HG02885 (cell line): ENCODE results near the gene PUM2.
A peak's percentile ranks its signal among the peaks of the same experiment; 100 is the strongest.
"Not testable (repeated sequence)": the region's sequence is repeated elsewhere in the genome, so short reads cannot be mapped to it uniquely, and the experiment has no call there.

Experiments
- ATAC-seq: cut with Tn5 transposase; IDR thresholded peaks from one replicate; pipeline ENCODE4 v1.9.1; 2021; ENCODE audit warnings: mild to moderate bottlenecking; ENCODE audit not compliant: unreplicated experiment, poor library complexity

PUM2 gene

DNA sequence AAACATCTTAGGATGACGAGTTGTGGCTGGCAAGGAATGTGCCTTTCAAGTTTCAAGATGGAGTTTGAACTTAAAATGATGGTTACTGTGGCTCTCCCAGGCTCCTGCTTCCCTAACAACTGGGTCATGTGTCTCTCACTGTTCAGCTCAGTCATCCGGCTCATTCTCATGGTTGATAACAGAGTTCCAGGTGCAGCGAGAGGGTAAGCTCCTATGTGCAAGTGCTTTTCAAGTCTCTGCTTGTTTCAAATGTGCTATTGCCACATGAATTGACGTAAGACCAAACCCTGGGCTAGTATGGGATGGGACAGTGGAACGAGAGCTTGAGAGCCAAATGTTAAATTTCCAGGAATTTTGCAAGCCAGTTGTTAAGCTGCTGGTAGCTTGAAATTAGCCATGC is 19.5 kb upstream of the PUM2 start:
- ATAC-seq = no peak

DNA sequence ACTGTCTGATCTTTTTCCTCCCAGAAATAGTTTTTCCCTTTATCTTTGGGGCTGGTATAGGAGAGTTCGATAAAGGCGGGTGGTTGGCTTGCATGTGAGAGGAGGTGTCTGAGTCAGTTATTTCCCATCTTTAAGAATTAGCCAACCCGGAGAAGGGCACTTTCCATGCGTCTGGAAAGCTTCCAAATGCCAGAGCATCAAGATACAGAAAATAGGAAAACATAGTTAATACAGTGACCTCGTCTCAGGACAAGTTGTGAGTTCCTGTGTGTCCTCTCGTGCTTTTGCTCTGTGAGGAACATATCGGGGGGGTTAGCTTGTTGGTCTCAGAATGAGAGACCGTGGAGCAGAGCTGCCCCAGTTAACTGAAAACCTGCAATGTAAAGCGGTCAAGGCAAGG is 18.7 kb upstream of the PUM2 start:
- ATAC-seq = no peak

DNA sequence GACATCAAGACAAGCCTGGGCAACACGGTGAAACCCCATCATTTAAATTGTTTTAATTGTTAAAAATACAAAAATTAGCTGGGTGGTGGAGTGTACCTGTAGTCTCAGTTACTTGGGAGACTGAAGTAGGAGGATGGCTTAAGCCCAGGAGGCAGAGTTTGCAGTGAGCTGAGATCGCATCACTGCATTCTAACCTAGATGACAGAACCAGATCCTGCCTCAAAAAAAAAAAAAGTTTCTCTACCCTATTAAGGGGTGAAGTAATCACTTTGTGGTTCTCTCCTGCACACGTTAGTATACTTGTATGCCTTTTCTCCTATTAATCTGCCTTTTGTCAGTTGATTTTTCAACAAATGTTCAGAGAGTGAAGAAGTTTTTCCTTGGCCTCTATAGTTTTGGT is 18.1 kb upstream of the PUM2 start:
- ATAC-seq = no peak

DNA sequence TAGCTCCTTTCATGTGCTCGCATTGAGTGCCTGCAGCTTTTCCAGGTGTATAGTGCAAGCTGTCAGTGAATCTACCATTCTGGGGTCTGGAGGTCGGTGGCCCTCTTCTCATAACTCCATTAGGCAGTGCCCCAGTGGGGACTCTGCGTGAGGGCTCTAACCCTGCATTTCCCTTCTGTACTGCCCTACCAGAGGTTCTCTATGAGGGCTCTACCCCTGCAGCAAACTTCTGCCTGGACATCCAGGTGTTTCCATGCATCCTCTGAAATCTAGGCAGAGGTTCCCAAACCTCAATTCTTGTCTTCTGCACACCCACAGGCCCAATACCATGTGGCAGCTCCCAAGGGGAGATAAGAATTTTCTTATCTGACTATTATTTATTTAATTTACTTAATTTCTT is 17.3 kb upstream of the PUM2 start:
- ATAC-seq = not testable (repeated sequence)

DNA sequence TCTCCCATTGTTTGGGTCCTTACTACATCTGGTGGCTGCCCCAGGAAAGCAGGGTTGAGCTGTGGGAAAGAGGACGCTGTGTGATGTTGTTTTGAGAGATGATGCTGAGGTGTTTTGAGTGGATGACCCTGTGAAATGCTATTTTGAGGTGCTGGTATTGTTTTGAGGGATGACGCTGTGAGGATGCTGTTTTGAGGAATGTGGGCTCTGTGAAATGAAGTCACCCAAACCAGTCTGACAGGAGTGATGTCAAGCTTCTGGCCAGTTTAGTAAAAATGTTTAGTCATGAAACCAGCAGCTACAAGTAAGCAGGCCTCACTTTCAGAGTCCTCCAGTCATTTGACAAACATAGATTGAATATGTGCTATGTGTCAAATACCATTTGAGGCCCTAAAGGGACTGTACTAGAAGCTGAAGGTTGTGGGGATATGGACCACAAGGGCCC is 16.1 kb upstream of the PUM2 start:
- ATAC-seq = no peak

DNA sequence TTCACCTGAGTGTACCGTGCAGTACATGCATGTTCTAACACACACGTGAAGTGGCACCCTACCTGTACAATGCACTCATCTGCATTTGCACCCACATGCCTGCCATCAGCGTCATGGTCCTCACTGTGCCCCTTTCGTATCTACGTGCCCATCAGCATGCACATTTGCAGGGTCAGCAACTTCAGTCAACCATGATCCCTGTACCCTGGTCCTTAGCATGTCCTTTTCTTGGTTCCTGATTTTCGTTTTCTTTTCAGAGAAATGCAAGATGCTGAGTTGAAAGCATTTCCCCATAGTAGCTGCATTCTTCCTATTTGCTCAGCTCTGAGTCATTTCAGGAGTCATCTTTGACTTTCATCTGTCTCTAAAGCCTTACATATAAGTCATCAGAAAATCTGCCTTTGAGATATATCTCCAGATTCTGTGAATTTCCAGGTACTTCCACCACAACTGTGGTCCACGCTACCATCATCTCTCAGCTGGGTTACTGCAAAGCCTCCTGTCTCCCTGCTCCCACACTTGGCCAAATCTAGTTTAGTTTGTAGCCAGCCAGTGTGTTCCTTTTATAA is 14.7 kb upstream of the PUM2 start:
- peak; percentile 94 for ATAC-seq

DNA sequence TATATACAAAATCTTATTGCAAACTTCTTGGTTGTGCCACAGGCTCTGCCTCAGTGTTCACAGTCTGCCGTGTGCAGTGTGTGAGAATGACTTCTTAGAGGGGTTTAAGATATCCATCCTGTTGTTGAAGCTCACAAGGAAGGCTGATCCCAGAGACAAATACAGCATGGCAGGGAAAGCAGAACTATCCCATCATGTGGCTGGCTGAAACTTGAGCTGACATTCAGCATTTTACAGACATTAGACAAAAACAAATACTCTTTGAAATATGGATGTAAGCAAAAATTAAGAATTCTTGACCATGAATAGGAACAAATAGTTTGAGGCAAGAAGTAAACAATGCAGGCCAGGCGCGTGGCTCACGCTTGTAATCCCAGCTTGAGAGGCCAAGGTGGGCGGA is 12.9 kb upstream of the PUM2 start:
- ATAC-seq = no peak

DNA sequence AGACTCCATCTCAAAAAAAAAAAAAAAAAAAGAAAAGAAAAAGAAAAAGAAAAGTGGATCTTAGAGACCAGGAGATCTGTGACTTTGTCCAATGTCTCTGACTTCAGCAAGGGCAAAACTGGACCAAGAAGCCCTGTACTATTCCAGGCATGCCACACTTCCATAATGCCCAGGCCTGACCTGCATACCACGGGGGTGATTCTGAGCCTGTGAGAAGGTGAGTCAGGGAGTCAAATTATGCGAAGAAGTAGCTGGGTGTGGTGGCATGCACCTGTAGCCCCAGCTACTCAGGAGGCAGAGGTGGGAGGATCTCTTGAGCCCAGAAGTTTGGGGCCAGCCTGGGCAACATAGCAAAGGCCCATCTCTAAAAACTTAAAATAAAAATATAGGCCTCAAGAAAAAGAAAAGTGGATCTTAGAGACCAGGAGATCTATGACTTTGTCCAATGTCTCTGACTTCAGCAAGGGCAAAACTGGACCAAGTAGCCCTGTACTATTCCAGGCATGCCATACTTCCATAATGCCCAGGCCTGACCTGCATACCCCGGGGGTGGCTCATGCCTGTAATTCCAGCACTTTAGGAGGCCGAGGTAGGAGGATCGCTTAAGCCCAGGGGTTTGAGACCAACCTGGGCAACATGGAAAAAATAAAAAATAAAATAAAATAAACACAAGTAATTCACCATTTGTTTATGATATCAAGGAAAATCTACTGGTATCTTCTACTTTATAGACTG is 12.2 kb upstream of the PUM2 start:
- no peak for ATAC-seq

DNA sequence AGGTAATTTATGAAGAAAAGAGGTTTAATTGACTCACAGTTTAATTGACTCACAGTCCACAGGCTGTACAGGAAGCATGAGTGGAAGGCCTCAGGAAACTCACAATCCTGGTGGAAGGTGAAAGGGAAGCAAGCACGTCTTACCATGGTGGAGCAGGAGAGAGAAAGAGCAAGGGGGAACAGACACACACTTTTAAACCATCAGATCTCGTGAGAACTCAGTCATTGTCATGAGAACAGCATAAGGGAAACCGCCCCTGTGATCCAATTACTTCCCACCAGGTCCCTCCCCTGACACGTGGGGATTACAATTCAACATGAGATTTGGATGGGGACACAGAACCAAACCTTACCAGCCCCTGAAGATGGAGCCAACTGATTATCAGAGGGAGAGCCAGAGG is 11.2 kb upstream of the PUM2 start:
- no peak for ATAC-seq

DNA sequence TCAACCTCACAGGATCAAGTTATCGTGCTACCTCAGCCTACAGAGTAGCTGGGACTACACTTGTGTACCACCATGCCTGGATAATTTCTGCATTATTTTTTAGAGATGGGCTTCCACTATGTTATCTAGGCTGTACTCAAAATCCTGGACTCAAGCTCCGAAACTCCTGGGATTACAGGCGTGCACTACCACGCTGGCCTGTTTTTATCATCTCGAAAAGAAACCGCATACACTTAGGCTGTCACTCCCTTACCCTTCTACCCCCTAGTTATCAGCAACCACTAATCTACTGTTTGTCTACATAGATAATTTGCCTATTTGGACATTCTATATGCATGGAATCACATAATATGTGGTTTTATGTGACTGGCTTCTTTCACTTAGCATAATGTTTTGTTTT is 8.5 kb upstream of the PUM2 start:
- no peak for ATAC-seq

DNA sequence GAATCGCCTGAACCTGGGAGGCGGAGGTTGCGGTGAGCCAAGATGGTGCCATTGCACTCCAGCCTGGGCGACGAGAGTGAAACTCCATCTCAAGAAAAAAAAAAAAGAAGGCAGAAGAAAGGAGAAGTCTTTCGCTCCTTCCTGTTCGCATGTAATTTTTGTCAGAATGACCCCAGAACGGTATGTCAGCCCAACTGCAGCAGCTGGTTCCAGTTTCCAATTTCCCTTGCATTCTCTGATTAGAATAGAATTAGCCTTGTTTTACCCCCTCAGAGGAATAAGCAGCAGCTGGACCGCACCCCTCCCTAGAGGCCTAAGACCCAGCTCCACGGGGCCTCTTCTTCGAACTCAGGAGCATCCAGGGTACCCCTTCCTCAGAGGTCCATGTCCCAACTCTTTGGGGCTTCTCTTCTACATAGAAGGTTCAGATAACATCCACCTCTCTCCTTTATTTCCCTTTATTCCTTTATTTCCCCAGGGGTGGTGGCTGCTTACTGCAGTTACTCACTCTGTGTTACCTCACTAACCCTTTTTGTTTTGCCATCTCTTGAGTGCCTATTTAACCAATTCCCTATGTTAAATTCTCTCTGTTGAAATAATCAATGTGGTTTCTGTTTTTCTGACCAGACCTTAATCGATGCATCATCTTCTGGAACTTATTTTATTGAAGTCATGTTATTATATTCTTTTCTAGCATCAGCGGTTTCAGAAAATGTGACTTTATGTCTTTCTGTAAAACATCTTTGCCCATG is 7.2 kb upstream of the PUM2 start:
- ATAC-seq = no peak

DNA sequence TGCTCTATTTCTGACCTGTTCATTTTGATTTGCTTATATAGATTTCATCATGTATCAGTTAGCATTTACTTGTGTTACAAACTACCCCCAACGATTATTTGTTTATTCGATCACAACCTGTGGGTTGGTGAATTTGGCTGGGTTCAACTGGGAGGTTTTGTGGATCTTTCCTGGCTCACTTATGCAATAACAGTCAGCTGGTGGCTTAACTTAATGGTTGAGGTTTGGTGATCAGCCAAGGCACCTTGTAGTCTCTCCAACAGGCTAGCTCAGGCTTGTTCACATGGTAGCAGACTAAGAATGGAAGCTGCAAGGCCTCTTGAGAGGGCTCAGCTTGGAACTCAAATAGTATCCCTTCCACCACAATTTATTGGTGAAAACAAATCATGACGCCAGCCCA is 5.4 kb upstream of the PUM2 start:
- ATAC-seq = no peak

DNA sequence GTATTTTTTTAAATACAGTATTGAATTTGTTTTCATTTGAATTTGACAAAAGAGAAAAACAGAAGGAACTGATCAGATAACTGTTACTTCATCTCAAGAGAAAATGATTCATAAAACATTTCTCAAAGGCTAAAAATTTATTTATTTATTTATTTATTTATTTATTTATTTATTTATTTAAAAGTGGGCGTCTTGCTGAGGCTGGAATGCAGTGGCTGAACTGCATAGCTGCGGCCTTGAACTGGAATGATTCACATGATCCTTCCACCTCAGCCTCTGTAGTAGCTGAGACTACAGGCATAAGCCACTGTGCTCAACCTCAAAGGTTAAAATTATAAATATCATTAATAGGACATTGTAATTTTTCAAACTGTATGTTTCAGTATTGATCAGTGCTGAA is 4.5 kb upstream of the PUM2 start:
- ATAC-seq = no peak

DNA sequence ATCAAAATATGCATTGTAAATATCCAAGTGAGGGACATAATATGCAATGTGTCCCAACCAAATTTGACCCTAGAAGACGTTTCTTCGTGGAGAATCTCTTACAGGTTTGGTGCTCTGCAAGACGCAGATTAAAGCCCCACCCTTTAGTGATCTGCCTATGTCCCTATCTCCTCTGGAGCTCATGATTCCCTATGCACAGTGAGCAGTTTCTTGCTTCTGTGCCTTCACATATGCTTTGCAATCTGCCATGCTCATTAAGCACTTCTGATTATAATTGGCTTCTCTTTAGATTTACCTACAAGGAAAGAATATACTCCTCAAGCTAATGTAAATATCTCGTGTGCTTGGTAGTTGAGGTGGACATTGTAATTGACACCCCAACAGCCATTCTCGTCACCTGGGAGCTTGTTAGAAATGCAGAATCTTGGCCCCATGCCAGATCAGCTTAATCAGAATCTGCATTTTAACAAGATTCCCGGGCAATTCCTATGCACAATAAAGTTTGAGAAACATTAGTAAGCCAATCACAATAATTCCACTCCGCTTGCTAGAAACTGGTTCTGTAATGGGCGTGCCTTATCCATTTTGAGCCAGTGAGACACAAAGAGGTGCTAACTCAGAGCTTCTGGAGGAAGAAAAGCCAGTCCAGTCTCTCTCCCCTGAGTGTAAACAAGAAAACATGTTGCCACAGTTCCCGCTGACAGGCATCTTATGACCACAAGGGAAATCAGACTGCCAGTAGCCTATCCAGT is 2.8 kb upstream of the PUM2 start:
- ATAC-seq = no peak

DNA sequence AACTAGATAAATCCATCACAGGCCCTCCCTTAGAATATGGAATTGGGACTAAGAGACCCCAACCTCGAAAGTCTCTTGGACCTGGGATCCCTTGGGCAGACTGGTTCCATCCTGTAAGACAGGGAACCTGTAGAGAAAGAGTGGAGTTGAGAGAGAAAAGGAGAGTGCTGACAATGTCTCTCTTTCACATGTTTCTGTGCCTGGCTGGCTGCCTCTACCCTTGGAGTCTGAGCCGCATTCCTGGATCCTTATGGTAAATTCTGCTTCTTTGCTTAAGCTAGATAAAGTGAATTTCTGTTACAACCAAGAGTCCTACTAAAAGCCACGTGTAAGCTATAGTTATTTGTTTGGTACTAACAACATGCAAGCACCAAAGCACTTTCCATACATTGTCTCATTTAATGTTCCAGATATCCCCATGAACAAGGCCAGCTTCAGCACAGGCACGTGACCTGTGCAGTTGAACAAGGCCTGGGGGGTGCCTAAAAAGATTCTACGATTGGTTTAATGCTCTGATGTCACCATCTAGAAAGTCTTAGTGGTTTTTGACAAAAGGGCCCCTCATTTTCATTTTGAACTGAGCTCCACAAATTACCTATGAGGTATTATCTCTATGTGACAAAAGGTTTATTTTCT is 2.1 kb upstream of the PUM2 start:
- no peak for ATAC-seq

DNA sequence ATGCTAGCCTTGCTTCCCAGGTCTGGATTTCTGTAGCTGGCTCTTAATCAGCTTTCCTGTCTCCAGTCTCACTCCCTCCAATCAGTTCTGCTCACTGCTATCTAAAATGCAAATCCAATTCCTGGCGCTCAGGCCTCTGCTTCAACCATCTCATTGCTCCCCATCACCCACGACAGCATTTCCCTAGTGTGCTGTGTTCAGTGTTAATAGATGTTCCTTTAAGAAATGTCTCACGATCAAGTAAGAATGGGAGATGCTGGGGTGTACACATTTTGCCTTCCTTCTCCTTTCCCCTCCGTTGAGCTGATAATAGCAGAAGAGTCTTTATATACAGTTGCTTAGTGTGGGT is 1.6 kb upstream of the PUM2 start:
- ATAC-seq = no peak

DNA sequence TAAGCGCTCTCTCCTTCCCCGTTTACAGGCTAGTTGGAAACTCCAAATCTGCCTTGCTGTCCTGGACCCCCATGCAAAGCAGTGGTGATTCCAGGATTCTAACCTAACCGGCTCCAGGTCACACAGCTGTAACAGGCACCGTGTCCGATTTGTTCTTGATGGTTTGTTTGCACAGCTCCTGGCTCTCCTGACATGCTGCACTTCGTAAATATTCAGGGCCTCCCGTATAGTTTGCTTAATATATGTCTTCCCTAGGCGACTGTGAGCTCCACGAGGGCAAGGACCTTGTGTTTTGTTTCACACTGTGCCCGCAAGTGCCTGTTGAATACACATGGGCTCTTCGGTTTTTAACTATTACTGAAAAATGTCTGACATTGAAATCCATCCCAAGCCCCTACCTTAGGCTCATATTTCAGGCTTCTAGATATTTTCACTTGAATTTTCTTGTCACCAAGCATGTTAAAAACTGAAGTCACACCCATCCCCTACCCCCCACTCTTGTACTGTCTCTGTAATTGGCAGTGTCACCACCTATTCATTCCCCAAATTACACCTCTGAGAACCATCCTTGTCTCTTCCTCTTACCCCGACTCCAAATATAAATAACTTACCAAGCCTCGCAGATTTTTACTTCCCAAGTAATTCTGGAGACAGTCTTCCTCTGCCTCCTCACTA is 1.0 kb upstream of the PUM2 start:
- ATAC-seq = no peak

DNA sequence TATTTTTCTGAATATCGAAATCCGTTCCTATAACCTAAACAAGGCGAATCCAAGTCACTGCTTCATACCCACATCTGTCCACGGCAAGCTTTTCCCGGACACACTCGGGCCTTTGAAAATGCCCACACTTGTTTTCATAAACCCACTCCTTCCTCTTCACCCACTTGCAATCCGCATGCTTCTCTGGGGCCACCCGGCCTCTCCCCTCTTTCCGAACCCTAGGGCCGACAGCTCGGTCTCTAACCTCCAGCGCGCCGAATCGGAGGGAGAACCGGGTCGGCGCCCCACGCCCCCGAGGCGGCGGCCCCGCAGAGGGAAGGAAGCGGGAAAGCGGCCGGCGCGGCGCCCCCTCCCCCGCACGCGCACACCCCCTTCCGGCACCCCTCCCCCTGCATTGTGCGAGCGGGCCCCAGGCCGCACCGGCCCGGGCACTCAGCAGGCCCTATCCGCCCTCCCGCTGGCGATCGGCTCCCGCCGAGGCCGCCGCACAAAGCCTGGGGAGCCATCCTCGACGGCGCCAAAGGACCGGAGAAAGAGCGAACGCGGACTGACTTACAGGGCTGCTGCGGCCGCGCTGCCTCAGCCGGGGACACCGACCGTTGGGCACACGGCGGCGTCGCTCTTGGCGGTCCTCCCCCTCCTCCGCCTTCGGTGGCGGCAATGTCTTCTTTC is 467 bp downstream of the PUM2 start:
- peak; percentile 30 for ATAC-seq

DNA sequence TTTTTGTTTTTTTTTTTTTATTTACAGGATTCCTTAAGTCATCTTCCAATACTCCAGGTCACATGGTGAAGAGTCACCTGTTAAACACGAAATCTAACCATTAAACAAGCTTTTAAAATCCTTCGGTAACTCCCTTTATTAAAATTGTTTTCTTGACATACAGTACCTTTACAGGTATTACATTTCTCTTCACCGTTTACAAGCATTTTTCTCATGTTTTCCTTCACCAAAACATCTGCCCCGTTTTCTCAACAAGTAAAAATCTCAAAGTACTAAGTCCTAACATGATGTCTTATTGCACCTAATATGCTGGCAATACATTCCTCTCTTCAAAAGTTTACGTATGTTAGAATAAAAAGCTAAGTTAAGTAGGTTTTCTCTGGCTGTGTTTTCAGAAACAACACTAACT is 1.1 kb downstream of the PUM2 start:
- ATAC-seq = no peak

DNA sequence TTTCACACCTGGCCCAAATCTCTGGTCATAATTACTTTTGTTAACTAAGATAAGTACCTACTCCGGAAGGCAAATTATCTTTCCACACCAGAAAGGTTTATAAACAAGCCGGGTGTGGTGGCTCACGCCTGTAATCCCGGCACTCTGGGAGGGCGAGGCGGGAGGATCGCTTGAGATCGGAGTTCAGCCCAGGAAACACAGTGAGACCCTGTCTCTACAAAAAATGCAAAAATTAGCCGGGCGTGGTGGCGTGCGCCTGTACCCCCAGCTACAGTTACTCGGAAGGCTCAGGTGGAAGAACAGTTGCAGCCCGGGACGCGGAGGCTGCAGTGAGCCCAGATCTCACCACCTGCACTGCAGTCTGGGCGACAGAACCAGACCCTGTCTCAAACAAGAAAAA is 2.1 kb downstream of the PUM2 start:
- ATAC-seq = no peak
